GM18508 (cell line): ENCODE data around the gene UBXN4.
"Not testable (repeated sequence)": the region's sequence is repeated elsewhere in the genome, so short reads cannot be mapped to it uniquely, and the experiment has no call there.

Experiments
- ATAC-seq: cut with Tn5 transposase; IDR thresholded peaks from one replicate; pipeline ENCODE4 v1.9.1; 2021; ENCODE audit warnings: moderate number of reproducible peaks; ENCODE audit not compliant: insufficient read depth, unreplicated experiment

The UBXN4 gene

DNA sequence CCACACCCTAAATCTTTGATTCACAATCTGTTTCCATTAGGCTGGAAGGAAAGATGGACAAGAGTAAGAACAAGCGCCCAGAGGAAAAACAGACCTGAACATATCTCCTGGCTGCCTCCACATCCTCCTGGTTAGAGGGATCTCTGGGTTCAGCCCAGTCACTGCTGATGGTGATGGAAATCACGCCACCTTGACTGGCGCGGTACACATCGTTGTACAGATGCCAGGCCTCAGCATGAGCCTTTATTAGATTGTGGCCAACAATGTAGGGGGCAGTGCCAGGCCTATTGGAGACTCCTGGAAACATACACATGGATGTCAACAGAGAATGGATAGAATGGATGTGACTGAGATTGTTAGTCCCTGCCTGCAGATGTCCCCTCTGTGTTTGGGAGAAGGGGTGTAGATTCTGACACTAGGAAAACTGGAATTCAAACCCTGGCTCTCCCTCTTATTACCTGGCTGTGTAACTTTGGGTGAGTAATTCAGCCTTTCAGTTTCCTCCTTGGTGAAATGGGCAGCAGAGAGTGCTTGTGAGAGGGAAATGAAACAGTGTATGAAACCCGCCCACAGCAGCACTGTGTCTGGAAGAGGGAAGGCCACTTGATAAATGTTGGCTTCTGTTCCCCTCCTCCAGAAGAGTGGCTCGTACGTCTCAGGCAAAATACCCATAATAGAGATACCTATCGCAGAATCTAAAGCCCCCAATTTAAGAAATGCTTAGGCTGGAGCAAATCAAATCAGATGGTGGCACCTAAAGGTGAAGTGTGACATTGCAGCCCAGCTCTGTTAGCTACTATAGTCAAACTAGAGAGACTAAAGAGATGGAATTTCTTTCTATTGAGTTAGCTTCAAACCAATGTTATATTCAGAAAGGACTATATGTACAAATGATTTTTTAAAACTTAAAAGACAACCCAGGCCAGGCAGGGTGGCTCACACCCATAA, 59.1 kb downstream of the UBXN4 start:
- no peak for ATAC-seq

DNA sequence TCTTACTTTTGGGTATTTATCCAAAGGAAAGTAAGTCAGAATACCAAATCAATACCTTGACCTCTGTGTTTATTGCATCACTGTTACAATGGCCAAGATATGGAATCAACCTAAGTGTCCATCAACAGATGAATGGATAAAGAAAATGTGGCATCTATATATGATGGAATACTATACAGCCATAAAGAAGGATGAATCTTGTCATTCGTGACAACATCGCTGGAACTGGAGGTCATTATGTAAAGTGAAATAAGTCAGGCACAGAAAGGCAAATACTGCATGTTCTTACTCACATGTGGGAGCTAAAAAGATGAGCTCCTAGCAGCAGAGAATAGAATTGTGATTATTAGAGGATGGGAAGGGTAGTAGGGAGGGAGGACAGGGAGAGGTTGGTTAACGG, 60.7 kb downstream of the UBXN4 start:
- no peak for ATAC-seq

DNA sequence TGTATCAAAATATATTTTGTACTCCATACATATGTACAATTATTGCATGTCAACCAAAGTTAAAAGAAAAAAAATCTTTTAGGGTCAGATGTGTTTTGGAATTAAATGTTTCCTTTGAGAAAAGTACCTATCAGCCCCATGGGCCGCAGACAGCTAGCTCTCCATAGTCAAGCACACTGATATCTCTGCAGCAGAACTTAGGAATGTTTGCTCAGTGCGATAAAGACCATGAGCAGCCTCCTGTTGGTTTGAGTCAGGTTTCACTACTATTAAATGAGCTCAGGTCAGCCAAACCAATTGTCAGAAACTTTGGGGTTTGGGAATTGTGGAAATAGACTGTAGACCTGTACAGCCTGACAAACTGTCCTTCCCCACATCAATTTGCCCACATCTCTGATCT, 61.6 kb downstream of the UBXN4 start:
- ATAC-seq: no peak

DNA sequence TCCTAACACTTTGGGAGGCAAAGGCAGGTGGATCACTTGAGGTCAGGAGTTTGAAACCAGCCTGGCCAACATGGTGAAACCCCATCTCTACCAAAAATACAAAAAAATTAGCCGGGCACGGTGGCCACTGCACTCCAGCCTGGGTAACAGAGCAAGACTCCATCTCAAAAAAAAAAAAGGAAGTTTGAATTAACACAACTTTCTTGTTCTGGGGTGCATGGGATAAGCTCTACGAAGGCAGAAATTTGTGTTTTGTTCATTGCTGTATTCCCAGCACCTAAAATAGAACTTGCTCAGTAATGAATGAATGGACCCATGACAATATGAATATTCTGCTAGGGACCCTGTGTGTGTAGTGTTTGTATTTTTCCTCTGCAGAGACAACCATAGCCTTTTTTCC, 66.2 kb downstream of the UBXN4 start:
- ATAC-seq: not testable (repeated sequence)

DNA sequence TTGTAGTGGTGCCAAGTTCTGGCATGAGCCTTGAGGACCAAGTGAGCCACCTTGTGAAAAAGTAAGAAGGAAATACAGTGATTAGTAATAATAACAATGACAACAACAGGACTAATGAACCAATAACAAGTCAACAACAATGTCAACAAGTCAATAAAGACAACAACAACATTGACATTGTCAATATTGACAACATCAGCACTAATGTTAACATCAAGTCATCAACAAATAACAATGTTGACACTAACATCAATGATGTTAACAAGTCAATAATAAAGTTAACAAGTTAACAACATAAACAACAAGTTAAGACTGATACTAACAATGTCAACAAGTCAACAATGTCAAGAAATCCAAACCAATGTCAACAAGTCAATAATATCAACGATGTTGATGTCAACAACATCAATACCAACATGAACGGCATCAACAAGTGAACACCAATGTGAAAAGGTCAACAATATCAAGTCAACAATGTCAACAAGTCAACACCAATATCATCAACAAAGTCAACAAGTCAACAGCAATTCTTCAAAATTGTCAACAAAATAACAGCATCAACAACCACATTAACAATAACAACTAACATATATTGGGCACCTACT, 71.4 kb downstream of the UBXN4 start:
- ATAC-seq: no peak

DNA sequence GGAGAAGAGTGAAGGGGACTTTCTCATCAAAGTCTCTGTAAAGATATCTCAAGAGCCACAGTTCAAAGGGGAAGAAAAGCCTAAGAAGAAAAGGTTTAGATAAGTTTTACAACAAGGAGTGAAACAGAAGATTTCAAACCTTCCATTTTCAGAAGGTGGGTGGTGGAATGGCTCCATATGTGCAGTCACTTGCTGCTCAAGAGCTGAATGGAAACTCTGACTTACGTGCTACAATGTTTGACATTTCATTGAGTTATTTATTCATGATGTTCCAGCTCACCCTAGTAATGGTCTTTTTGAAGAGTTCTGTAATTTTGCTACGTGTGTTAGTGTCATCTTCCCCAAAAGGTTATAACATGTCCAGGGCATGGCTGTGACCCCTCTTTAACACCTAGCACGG, 73.6 kb downstream of the UBXN4 start:
- ATAC-seq: no peak

DNA sequence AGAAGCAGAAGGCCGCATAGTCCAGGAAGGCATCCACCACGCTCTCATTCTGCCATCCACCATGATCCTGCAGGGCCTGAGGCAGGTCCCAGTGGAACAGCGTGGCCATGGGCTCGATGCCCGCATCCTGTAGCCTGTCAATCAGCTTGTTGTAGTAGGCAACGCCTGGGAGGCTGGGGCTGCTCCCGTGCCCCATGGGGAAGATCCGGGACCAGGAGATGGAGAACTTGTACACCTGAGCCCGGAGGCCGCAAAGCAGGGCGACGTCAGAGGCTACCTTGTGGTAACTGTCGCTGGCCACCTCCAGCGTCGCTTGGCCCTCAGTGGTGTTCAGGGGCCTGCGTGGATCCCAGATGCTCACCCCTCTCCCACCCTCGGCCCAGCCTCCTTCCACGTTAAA, 75.8 kb downstream of the UBXN4 start:
- no peak for ATAC-seq

DNA sequence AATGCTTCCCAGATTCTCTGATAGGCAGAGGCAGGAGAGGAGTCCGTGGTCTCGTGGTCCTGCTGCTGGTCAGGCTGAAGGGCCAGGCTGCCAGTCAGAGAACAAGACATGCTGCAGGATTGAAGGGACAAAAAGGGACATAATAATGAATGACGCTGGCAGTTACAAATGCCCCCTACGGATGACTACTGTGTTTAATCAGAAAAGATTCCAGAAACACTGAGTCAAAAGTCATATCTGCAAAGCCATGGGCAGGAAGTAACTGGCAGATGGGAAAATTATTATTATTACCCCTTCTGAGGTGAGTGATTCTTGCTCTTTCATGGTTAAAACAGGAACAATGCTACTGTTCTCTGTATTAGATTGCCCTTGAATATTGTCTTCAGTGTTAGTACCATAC, 76.3 kb downstream of the UBXN4 start:
- no peak for ATAC-seq

DNA sequence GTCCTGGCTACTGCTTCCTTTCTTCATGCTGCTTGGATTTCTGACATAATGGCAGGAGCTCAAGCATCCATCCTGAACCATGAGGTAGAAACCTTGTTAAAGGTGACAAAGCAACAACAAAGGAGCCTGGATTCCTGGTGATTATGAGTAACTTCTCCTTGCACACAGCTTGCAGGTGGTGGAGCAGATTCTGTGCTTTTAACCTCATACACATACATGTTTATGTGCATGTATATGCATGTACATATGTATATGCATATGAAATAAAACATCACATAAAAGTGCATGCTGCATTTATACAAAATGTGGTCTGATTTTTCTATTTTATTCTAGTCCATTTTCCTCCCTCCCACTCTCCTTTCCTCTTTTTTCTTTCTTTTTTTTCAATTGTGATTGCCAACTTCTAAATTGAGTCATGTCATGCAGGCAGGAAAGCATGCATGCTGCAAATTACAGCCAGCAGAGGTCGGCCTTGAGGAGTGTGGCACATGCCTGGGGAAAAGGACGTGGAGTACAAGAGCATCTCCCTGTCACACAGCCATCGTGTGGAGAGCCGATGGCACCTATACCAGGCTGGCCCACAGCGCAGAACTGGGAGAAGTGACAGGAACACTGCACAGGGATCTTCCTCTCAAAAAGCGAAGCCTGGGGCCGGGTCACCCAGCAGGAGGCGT, 77.4 kb downstream of the UBXN4 start:
- ATAC-seq: no peak

DNA sequence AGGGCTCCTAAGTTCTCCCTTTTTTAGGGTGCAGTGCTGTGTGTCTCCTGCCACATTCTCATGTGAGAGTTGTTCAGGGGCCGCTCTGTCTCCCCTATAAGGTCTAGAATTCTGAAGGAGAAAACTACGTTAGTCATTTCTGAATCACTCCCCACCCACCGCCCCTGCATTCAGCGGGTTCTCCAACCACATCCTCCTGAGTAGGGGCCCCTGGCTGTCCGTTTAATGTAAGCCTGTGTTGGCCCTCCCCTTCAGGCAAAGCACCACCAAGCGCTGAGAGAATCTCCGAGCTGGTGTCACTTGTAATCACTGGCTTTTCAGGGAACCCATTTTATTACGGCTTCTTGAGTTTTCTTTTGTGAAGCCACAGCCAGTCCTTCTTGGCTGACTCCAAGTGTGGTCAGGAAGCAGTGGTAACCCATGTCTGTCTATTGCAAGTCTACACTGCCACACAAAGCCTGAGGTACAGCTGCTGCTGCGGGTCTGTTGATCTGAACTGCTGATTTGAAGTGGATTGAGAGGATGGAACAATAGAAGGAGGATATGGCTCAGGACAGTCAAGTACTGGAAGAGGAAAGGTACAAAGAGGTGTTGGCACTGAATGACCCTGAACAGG, 78.5 kb downstream of the UBXN4 start:
- ATAC-seq: peak; percentile 78

DNA sequence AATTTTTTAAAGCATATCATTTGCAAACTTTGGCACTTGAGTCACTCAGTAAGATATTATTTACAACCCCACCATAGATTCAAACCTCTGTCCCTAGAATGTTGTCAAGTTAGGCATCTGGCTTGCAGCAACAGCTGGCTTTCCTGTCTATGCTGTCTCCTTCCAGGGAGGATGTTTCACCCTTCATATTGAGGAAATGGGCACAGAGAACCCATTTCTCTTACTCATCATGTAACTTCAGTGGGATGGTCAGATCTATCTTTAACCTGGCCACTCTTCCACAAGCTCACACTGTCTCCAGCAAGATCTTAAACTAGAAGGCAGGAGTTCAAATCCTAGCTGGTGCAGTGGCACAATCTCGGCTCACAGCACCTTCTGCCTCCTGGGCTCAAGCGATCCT, 79.5 kb downstream of the UBXN4 start:
- no peak for ATAC-seq

DNA sequence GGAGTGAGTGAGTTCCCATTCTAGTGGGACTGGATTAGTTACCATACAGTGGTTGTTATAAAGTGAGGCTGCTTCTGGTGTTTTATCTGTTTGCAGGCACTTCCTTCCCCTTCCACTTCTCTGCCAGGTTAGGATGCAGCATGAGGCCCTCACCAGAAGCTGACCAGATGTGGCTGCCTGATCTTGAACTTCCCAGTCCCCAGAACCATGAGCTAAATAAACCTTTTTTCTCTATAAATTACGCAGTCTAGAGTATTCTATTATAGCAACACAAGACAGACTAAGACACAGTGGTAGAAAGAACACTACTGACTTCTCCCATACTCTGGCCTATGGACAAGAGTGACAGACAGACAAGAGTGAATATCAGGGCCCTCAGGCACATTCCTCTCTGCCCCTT, 81.2 kb downstream of the UBXN4 start:
- no peak for ATAC-seq

DNA sequence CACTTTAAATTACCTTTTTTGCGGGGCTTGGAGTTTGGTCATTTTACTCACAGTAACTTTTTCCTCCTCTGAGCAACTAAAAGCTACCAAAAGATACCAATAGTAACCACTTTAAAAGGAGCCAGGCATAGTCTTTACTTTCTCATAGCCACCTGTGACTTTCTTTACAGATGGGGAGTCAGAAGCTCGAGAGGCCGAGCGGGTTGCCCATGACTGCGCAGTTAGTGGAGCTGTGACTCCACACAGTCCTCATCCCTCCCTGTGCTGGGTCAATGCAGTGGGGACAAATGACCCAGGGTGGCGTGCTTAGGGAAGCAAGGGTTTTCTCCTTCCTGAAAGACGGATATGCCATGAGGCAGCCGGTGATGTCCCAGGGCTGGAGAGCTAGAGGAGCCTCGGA, 83.5 kb downstream of the UBXN4 start:
- ATAC-seq: no peak

DNA sequence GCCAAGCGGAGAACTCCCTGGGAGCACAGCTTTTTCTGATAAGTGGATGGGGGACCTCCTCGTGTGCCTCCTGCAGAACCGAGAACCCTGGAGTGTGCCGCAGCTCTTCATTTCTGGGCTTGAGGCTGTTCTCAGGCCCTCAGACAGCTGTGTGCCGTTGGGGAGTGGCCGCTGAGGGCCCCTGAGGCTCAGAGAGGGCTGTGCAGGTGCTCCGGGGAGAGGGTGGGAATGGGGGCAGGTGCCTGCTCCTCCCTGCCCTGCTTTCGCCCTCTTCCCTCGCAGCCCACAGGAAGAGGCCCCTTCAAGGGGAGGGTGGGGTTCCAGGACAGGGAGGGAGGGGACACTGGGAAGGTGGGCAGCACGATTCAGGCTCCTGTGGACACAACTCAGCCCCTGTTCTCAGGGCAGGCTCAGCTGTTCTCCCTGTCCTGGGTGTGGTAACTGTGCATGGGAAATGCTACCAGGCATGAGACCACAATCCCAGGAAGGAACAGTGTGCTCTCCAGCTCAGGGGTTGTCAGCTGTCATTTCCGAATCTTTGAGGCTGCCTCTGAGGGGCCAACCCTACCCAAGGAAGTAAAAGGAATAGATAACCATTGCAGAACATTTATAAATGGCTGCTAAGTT, 84.0 kb downstream of the UBXN4 start:
- ATAC-seq: no peak

DNA sequence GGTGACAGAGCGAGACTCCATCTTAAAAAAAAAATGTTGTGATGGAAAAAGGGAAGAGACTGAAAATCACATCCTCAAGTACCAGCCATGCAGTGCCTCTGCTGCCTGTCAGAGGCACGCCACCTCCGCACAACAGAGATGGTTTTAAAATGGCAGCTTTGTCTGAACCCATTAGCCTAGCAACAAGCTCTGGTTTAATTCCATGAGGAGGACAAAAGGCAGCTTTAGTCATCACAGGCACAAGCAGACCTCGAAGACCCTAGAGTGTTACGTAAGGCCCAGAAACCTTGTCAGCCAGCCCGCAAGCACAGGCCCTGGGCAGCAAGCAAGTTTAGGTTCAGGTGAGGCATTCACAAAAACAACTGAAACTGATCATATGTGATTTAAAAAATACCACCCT, 84.9 kb downstream of the UBXN4 start:
- ATAC-seq: no peak

DNA sequence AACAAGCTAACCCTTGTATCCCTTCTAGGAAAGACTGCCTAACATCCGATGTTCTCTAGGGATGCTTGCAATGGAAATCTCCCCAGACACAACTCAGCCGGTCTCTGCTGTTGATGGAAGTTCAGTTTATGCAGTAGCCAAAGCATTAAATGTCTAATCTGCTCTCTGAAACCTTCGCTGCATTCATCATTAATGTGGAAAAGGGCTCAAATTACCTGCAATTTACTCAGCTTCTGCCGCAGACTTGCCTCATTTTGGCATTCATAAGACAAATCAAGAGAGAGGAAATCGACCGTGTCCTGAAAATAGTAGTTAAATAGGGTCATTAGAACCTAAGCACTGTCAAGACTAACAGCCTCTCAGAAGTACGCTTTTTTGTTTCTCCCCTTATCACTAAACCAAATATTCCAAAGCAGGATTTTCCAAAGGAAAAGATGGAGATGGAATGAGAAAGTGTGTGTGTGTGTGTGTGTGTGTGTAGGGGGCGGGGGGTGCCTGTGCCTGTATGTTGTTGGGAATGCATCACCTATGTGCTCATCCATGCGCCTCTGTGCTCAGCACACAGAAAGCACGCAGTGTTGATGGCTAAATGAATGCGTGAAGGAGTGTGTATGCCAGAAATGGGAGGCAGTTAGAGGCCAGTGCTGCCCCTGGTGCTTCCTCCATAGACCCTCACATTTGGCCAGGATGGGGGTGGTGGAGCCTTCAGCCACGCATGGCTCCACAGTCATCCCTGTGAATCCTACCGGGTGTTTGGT, 87.9 kb downstream of the UBXN4 start:
- no peak for ATAC-seq

DNA sequence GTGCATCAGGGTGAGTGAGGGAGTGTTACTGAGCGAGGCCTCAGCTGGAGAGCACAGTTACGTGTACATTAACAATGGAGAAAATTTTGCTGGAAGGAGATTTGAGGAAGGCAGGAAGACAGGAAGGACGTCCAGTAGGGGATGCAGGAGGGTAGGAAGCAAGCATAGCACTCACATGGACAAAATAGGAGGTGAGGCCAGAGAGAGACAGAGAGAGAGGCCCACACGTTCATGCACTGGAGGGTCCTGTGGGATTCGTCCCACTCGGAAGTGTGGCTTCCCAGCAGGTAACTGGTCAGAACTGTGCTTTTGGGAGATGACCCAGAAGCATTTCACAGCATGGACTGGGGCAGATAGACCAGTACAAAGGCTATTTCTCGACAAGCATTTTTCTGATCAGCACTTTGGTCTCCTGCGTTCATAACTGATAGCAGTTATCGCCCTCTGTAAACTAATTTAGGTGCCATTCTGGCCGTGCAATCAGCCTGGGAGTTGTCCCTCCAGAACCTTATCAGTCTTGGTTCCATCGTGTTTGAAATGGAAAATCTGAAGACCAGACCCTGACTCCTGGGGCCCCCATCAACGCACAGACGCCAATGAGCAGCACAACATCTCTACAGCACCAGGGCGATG, 89.6 kb downstream of the UBXN4 start:
- no peak for ATAC-seq

DNA sequence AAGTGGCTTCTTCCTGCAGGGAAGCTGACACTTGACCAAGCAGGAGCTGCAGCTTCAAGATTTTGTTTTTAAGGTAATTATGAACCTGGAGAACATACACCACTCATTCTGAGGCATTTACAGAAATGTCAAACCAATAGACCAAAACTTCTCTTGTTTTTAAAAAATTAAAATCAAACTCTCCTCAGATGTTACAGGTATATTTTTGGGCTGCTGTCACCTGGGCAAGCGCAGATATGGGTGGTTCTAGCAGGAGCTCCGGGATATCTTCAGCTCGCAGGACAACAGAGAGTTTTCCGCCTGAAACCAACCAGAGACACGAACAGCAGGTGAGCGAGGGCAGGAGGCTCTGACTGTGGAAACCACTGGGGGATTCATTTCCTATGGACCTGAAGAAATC, 91.2 kb downstream of the UBXN4 start:
- ATAC-seq: no peak
